HUES64 (cell line): Measurements from ENCODE around the gene ACSF2.
"Not testable (repeated sequence)": the region's sequence is repeated elsewhere in the genome, so short reads cannot be mapped to it uniquely, and the experiment has no call there.

Experiments
- H3K27ac ChIP-seq: 2 replicates; pipeline ENCODE4 v1.7.0; 2013; ENCODE audit warnings: low read depth, low read length, inconsistent platforms
- H3K27me3 ChIP-seq: 2 replicates; pipeline ENCODE4 v1.6.1; 2013; ENCODE audit warnings: mild to moderate bottlenecking, low read length; ENCODE audit not compliant: insufficient read depth
- H3K36me3 ChIP-seq: 2 replicates; pipeline ENCODE4 v1.6.1; 2013; ENCODE audit warnings: mild to moderate bottlenecking, low read length; ENCODE audit not compliant: insufficient read depth
- H3K4me1 ChIP-seq: 2 replicates; pipeline ENCODE4 v1.6.1; 2013; ENCODE audit warnings: mild to moderate bottlenecking, low read length, moderate library complexity; ENCODE audit not compliant: insufficient read depth
- H3K4me3 ChIP-seq: 2 replicates; pipeline ENCODE4 v1.5.1; 2013; ENCODE audit warnings: mild to moderate bottlenecking, low read length, moderate library complexity
- H3K9ac ChIP-seq: 2 replicates; pipeline ENCODE4 v1.6.1; 2013; ENCODE audit warnings: mild to moderate bottlenecking, low read depth, low read length
- H3K9me3 ChIP-seq: 2 replicates; pipeline ENCODE4 v1.6.1; 2013; ENCODE audit warnings: low read depth, low read length; ENCODE audit not compliant: insufficient read depth
- WGBS: fragments of 150-250, 120-280 bp; methylation state at CpG from one replicate; pipeline ENCODE4 v1.1.7; 2013; ENCODE audit warnings: missing lambda C conversion rate; 5-methylcytosine and 5-hydroxymethylcytosine counted together

The ACSF2 gene

GRCh38 chr17:50473901-50474300, 47.9 kb downstream of the ACSF2 start:
- H3K4me1 ChIP-seq: no peaks in the 10 kb centered on the region
- no peak overlapping the region for H3K27ac ChIP-seq
- no peaks in the 10 kb centered on the region for H3K36me3 ChIP-seq
- no peaks in the 10 kb centered on the region for H3K9me3 ChIP-seq
- H3K4me3 ChIP-seq: no peak overlapping the region
- no peak overlapping the region for H3K9ac ChIP-seq
- WGBS: 91% methylated on average over 9 of the region's 11 CpGs
- H3K27me3 ChIP-seq: peaks cover 35% of the 10 kb centered on the region

- WGBS: 89% methylated on average over 6 of the region's 6 CpGs
- Histone ChIP-seq H3K36me3 (no peaks in the 10 kb centered on the region), H3K27me3 (peaks cover 29% of the 10 kb centered on the region; the same call in 1 of the 2 replicates), H3K4me3 (no peak overlapping the region), H3K27ac (no peak overlapping the region), H3K9ac (no peak overlapping the region), H3K4me1 (no peaks in the 10 kb centered on the region), H3K9me3 (no peaks in the 10 kb centered on the region)
Observed at GRCh38 chr17:50474523-50474922, 48.5 kb downstream of the ACSF2 start.

- 89% methylated on average over 4 of the region's 4 CpGs for WGBS
- Histone ChIP-seq H3K27me3 (peaks cover 23% of the 10 kb centered on the region; the same call in 1 of the 2 replicates), H3K4me3 (no peak overlapping the region), H3K9me3 (no peaks in the 10 kb centered on the region), H3K27ac (no peak overlapping the region), H3K36me3 (peaks cover under 1% of the 10 kb centered on the region; the same call in 1 of the 2 replicates), H3K4me1 (no peaks in the 10 kb centered on the region), H3K9ac (no peak overlapping the region)
Observed at GRCh38 chr17:50475362-50475761, 49.3 kb downstream of the ACSF2 start.

GRCh38 chr17:50475775-50476544, 49.9 kb downstream of the ACSF2 start:
- not testable (repeated sequence) for H3K4me3 ChIP-seq, H3K27ac ChIP-seq, H3K9me3 ChIP-seq, H3K9ac ChIP-seq, H3K36me3 ChIP-seq, H3K4me1 ChIP-seq
- peaks cover 23% of the 10 kb centered on the region; the same call in 1 of the 2 replicates for H3K27me3 ChIP-seq
- WGBS: 30% methylated on average over 26 of the region's 33 CpGs

GRCh38 chr17:50476545-50477315, 50.7 kb downstream of the ACSF2 start:
- Histone ChIP-seq H3K4me3 (no peak overlapping the region), H3K9ac (no peak overlapping the region), H3K9me3 (no peaks in the 10 kb centered on the region), H3K27ac (no peak overlapping the region), H3K36me3 (peaks cover 3% of the 10 kb centered on the region; the same call in 1 of the 2 replicates), H3K27me3 (peaks cover 23% of the 10 kb centered on the region; the same call in 1 of the 2 replicates), H3K4me1 (no peaks in the 10 kb centered on the region)
- WGBS: 89% methylated on average over 18 of the region's 18 CpGs

- Histone ChIP-seq H3K9ac (0 out of 2 replicates have a peak overlapping the region, but pooled peaks have one; percentile 64), H3K36me3 (peaks cover 3% of the 10 kb centered on the region; the same call in 1 of the 2 replicates), H3K4me3 (peak overlapping the region; percentile 90; the same call in 1 of the 2 replicates), H3K9me3 (no peaks in the 10 kb centered on the region), H3K4me1 (no peaks in the 10 kb centered on the region), H3K27ac (no peak overlapping the region), H3K27me3 (peaks cover 23% of the 10 kb centered on the region; the same call in 1 of the 2 replicates)
- 91% methylated on average over 5 of the region's 7 CpGs for WGBS
Observed at GRCh38 chr17:50477976-50478375, 52.0 kb downstream of the ACSF2 start.

GRCh38 chr17:50478391-50479381, 52.7 kb downstream of the ACSF2 start, which contains the start of gene RSAD1:
Gene RSAD1 (plus strand): TSS chr17:50478860. CDS start chr17:50478885, 25 bp downstream.
- H3K4me1 ChIP-seq: no peaks in the 10 kb centered on the region
- peaks cover 9% of the 10 kb centered on the region for H3K36me3 ChIP-seq
- WGBS: 5% methylated on average over 75 of the region's 75 CpGs
- H3K27me3 ChIP-seq: peaks cover 23% of the 10 kb centered on the region; the same call in 1 of the 2 replicates
- no peaks in the 10 kb centered on the region for H3K9me3 ChIP-seq
- H3K27ac ChIP-seq: peak within 1 kb of the TSS; percentile 8; the same call in 1 of the 2 replicates
- H3K4me3 ChIP-seq: peak within 1 kb of the TSS; percentile 90
- peak within 1 kb of the TSS; percentile 64 for H3K9ac ChIP-seq

- no peak overlapping the region for H3K27ac ChIP-seq
Observed at GRCh38 chr17:50479522-50480141, 53.6 kb downstream of the ACSF2 start.

GRCh38 chr17:50480142-50480764, 54.2 kb downstream of the ACSF2 start:
- H3K27me3 ChIP-seq: peaks cover 20% of the 10 kb centered on the region; the same call in 1 of the 2 replicates

More at GRCh38 chr17:50479522-50480141, 53.6 kb downstream of the ACSF2 start:
- no peaks in the 10 kb centered on the region for H3K4me1 ChIP-seq
- H3K9me3 ChIP-seq: no peaks in the 10 kb centered on the region
- 21% methylated on average over 19 of the region's 19 CpGs for WGBS
- H3K9ac ChIP-seq: peak overlapping the region; percentile 64
- H3K27me3 ChIP-seq: peaks cover 23% of the 10 kb centered on the region; the same call in 1 of the 2 replicates
- H3K4me3 ChIP-seq: peak overlapping the region; percentile 90
- peaks cover 19% of the 10 kb centered on the region for H3K36me3 ChIP-seq

More at GRCh38 chr17:50480142-50480764, 54.2 kb downstream of the ACSF2 start:
- Histone ChIP-seq H3K4me3 (no peak overlapping the region), H3K9me3 (no peaks in the 10 kb centered on the region), H3K9ac (no peak overlapping the region), H3K36me3 (peaks cover 25% of the 10 kb centered on the region), H3K27ac (no peak overlapping the region), H3K4me1 (no peaks in the 10 kb centered on the region)
- WGBS: 97% methylated on average over 7 of the region's 7 CpGs
